H9 (cell line): Measurements from ENCODE around the gene SFMBT1. TPM values are rescaled to one million over a fixed set of nuclear protein-coding genes. Genes with fewer than 3 reads are reported as not detected.
A peak's percentile ranks its signal among the peaks of the same experiment; 100 is the strongest.
"Not testable (repeated sequence)": the region's sequence is repeated elsewhere in the genome, so short reads cannot be mapped to it uniquely, and the experiment has no call there.

Source experiments
- DNase-seq: peaks from one replicate; pipeline ENCODE4 v3.0.0-alpha.2; 2017
- H2AFZ ChIP-seq: one replicate; pipeline ENCODE4 v1.6.1; 2013; ENCODE audit warnings: mild to moderate bottlenecking, low read length, control low read depth, moderate library complexity
- H2AK5ac ChIP-seq: 2 replicates; pipeline ENCODE4 v1.6.1; 2013; ENCODE audit warnings: low read length, control low read depth, mixed read lengths; ENCODE audit not compliant: insufficient read length
- H2BK120ac ChIP-seq: one replicate; pipeline ENCODE4 v1.6.1; 2013; ENCODE audit warnings: low read depth, mild to moderate bottlenecking, low read length, control low read depth, inconsistent platforms; ENCODE audit not compliant: poor library complexity, severe bottlenecking
- H2BK12ac ChIP-seq: 2 replicates; pipeline ENCODE4 v1.6.1; 2013; ENCODE audit warnings: low read length, control low read depth, mixed read lengths, low read depth; ENCODE audit not compliant: insufficient read length
- H2BK15ac ChIP-seq: 2 replicates; pipeline ENCODE4 v1.6.1; 2013; ENCODE audit warnings: low read depth, low read length, control low read depth
- H2BK20ac ChIP-seq: one replicate; pipeline ENCODE4 v1.6.1; 2013; ENCODE audit warnings: low read depth, mild to moderate bottlenecking, low read length, control low read depth, inconsistent platforms; ENCODE audit not compliant: poor library complexity, severe bottlenecking
- H2BK5ac ChIP-seq: 2 replicates; pipeline ENCODE4 v1.6.1; 2013; ENCODE audit warnings: low read length, control low read depth, mixed read lengths; ENCODE audit not compliant: insufficient read length
- H3K14ac ChIP-seq: 2 replicates; pipeline ENCODE4 v1.6.1; 2013; ENCODE audit warnings: low read length, control low read depth; ENCODE audit not compliant: insufficient read depth
- H3K18ac ChIP-seq: 2 replicates; pipeline ENCODE4 v1.6.1; 2013; ENCODE audit warnings: low read depth, mild to moderate bottlenecking, mixed read lengths, low read length, control low read depth; ENCODE audit not compliant: insufficient read length
- H3K23ac ChIP-seq: 2 replicates; pipeline ENCODE4 v1.6.1; 2013; ENCODE audit warnings: low read length, control low read depth, mixed read lengths, low read depth; ENCODE audit not compliant: insufficient read length
- H3K23me2 ChIP-seq: 2 replicates; pipeline ENCODE4 v1.6.1; 2013; ENCODE audit warnings: low read depth, mild to moderate bottlenecking, mixed read lengths, low read length, control low read depth; ENCODE audit not compliant: insufficient read length, poor library complexity, severe bottlenecking
- H3K27ac ChIP-seq: 2 replicates; pipeline ENCODE4 v1.5.1; 2013; ENCODE audit warnings: low read length, control low read depth, mixed read lengths, low read depth; ENCODE audit not compliant: insufficient read length
- H3K27me3 ChIP-seq: 2 replicates; pipeline ENCODE4 v1.6.1; 2013; ENCODE audit warnings: low read length, control low read depth, inconsistent platforms; ENCODE audit not compliant: insufficient read depth
- H3K4ac ChIP-seq: 2 replicates; pipeline ENCODE4 v1.6.1; 2013; ENCODE audit warnings: low read depth, mild to moderate bottlenecking, control low read depth, inconsistent platforms, low read length, moderate library complexity
- H3K4me1 ChIP-seq: 2 replicates; pipeline ENCODE4 v1.6.1; 2013; ENCODE audit warnings: low read length, control low read depth, inconsistent platforms; ENCODE audit not compliant: insufficient read depth
- H3K4me2 ChIP-seq: 2 replicates; pipeline ENCODE4 v1.6.1; 2013; ENCODE audit warnings: low read length, control low read depth, mixed read lengths; ENCODE audit not compliant: insufficient read length, insufficient read depth
- H3K56ac ChIP-seq: 2 replicates; pipeline ENCODE4 v1.6.1; 2013; ENCODE audit warnings: low read depth, mild to moderate bottlenecking, mixed read lengths, low read length, control low read depth; ENCODE audit not compliant: insufficient read length
- H3K79me1 ChIP-seq: 2 replicates; pipeline ENCODE4 v1.6.1; 2013; ENCODE audit warnings: low read depth, mild to moderate bottlenecking, moderate library complexity, low read length, control low read depth, inconsistent platforms; ENCODE audit not compliant: insufficient read depth, poor library complexity, severe bottlenecking
- H3K79me2 ChIP-seq: 2 replicates; pipeline ENCODE4 v1.6.1; 2013; ENCODE audit warnings: low read length, control low read depth, inconsistent platforms; ENCODE audit not compliant: insufficient read depth
- H3K9ac ChIP-seq: 2 replicates; pipeline ENCODE4 v1.6.1; 2013; ENCODE audit warnings: low read length, control low read depth, mixed read lengths; ENCODE audit not compliant: insufficient read length; ENCODE audit errors: extremely low read depth
- H3K9me3 ChIP-seq: one replicate; pipeline ENCODE4 v1.6.1; 2013; ENCODE audit warnings: low read depth, low read length, inconsistent platforms; ENCODE audit not compliant: control insufficient read depth
- H3T11ph ChIP-seq: one replicate; pipeline ENCODE4 v1.6.1; 2013; ENCODE audit warnings: mild to moderate bottlenecking, low read length, control low read depth, inconsistent platforms
- H4K20me1 ChIP-seq: one replicate; pipeline ENCODE4 v1.6.1; 2013; ENCODE audit not compliant: control insufficient read depth, insufficient read length, insufficient read depth
- H4K5ac ChIP-seq: 2 replicates; pipeline ENCODE4 v1.6.1; 2013; ENCODE audit warnings: low read depth, mild to moderate bottlenecking, mixed read lengths, low read length, control low read depth; ENCODE audit not compliant: insufficient read length
- H4K8ac ChIP-seq: replicated peaks from 2 replicates; pipeline ENCODE4 v1.6.1; 2013; ENCODE audit warnings: low read length, control low read depth, mixed read lengths, low read depth; ENCODE audit not compliant: insufficient read length
- H4K91ac ChIP-seq: 2 replicates; pipeline ENCODE4 v1.6.1; 2013; ENCODE audit warnings: low read depth, mild to moderate bottlenecking, moderate library complexity, mixed read lengths, low read length, control low read depth; ENCODE audit not compliant: insufficient read length
- H3K27ac Mint-ChIP-seq, 3 experiments: 2 replicates in 2 of 3; 3 replicates in 1 of 3; pipeline ENCODE4 v1.8.0; 2020 to 2021; ENCODE audit warnings: mixed read lengths in 3 of 3, mild to moderate bottlenecking in 1 of 3, moderate library complexity in 1 of 3
- H3K27me3 Mint-ChIP-seq: 2 replicates; pipeline ENCODE4 v1.8.0; 2021; ENCODE audit warnings: low read depth, mild to moderate bottlenecking, moderate library complexity, mixed read lengths
- H3K36me3 Mint-ChIP-seq, 3 experiments: 2 replicates in 2 of 3; 3 replicates in 1 of 3; pipeline ENCODE4 v1.8.0; 2020 to 2021; ENCODE audit warnings: low read depth in 3 of 3, mixed read lengths in 3 of 3; ENCODE audit not compliant: insufficient read depth in 1 of 3
- H3K4me1 Mint-ChIP-seq, 2 experiments: 2 replicates each; pipeline ENCODE4 v1.8.0; 2020; ENCODE audit warnings: mixed read lengths in 2 of 2
- H3K4me3 Mint-ChIP-seq, 2 experiments: 2 replicates in 1 of 2; 3 replicates in 1 of 2; pipeline ENCODE4 v1.8.0; 2020 to 2021; ENCODE audit warnings: mild to moderate bottlenecking in 2 of 2, mixed read lengths in 2 of 2, moderate library complexity in 1 of 2
- H3K9me3 Mint-ChIP-seq, 2 experiments: 2 replicates in 1 of 2; 3 replicates in 1 of 2; pipeline ENCODE4 v1.8.0; 2020; ENCODE audit warnings: mild to moderate bottlenecking in 2 of 2, mixed read lengths in 2 of 2, moderate library complexity in 1 of 2
- CTCF ChIP-seq: fragments of 200-600 bp; sonication (generic); conservative IDR thresholded peaks from 3 replicates; pipeline ENCODE4 v1.8.0; 2021; ENCODE audit warnings: antibody characterized with exemption, mild to moderate bottlenecking
- WGBS: extraction: QIAGEN DNeasy Blood & Tissue Kit; methylation state at CpG from one replicate; pipeline ENCODE4 v1.1.7; 2013; ENCODE audit warnings: missing lambda C conversion rate, low lambda C conversion rate, mixed read lengths; ENCODE audit not compliant: insufficient read length; ENCODE audit errors: extremely low coverage; 5-methylcytosine and 5-hydroxymethylcytosine counted together
- total RNA-seq: library from RNA; stranded (reverse); gene quantifications from 2 replicates; pipeline ENCODE4 v1.2.1, GENCODE V29; 2021

The SFMBT1 gene
- total RNA-seq, 1 experiment from 2014 or later = 15.3 TPM

DNA sequence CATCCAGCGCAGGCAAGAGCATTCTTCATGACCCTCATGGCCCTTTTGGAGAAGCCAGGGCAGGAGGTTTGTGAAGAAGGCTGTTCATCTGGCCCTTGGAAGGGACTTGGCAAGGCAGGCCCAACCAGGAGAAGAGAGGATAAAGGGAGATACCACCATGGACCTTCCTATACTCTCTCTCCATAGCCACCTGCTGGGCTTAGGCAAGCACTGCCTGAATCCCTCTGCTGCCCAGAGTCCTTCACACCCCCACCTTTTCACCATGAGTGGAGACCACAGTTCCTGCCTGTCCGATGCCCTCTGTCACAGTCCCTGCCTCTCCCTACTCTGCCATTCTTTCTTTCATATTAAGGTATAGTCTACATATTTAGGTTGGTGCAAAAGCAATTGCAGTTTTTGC lies 10.6 kb upstream of the SFMBT1 start:
- Histone ChIP-seq H3K9me3 (no peaks in the 10 kb centered on the region), H3K27ac (no peak overlapping the region), H3K4ac (no peak overlapping the region), H3K18ac (no peak overlapping the region), H2BK120ac (no peak overlapping the region), H2AFZ (no peak overlapping the region), H4K5ac (no peak overlapping the region), H4K8ac (no peak overlapping the region), H3T11ph (no peak overlapping the region), H4K20me1 (no peaks in the 10 kb centered on the region), H3K4me1 (no peaks in the 10 kb centered on the region), H3K9ac (no peak overlapping the region), H3K79me2 (no peaks in the 10 kb centered on the region), H3K14ac (no peak overlapping the region), H3K23ac (no peak overlapping the region), H2BK20ac (no peak overlapping the region), H2BK5ac (no peak overlapping the region), H3K23me2 (no peaks in the 10 kb centered on the region), H2BK15ac (no peak overlapping the region), H3K27me3 (no peaks in the 10 kb centered on the region), H3K4me2 (no peak overlapping the region), H2BK12ac (no peak overlapping the region), H2AK5ac (no peak overlapping the region), H4K91ac (no peak overlapping the region), H3K56ac (no peak overlapping the region), H3K79me1 (no peaks in the 10 kb centered on the region)
- Mint-ChIP-seq H3K4me1 (0 out of 4 replicates have a peak, but pooled peaks cover 0 to 2% of the 10 kb centered on the region in 2 experiments), H3K27me3 (peaks cover 4% of the 10 kb centered on the region), H3K27ac (no peak overlapping the region; a peak in 1 of 7 replicates), H3K9me3 (no peaks in the 10 kb centered on the region), H3K4me3 (no peak overlapping the region), H3K36me3 (no peaks in the 10 kb centered on the region)
- WGBS = no CpG with 5 or more reads among the region's 2 CpGs
- no peak for DNase-seq
- peak; percentile 46; the same call in 2 of the 3 replicates for TF ChIP-seq CTCF

- H3K23ac ChIP-seq, H4K91ac ChIP-seq, H3K27ac Mint-ChIP-seq, H2BK20ac ChIP-seq, H3K14ac ChIP-seq, DNase-seq, H3K56ac ChIP-seq, H3K36me3 Mint-ChIP-seq, H2BK5ac ChIP-seq, H3K79me1 ChIP-seq, H2AK5ac ChIP-seq, H2BK15ac ChIP-seq, H3K9me3 ChIP-seq, H3K79me2 ChIP-seq, H3T11ph ChIP-seq, H3K18ac ChIP-seq, H3K9me3 Mint-ChIP-seq, H3K4me1 ChIP-seq, H2BK120ac ChIP-seq, H3K4ac ChIP-seq, H3K27me3 ChIP-seq, H4K5ac ChIP-seq, H2AFZ ChIP-seq, H4K20me1 ChIP-seq, H3K4me2 ChIP-seq, H3K4me3 Mint-ChIP-seq, H3K23me2 ChIP-seq, H3K27ac ChIP-seq, H3K9ac ChIP-seq, H4K8ac ChIP-seq, H3K4me1 Mint-ChIP-seq, H2BK12ac ChIP-seq: not testable (repeated sequence)
- H3K27me3 Mint-ChIP-seq = peaks cover 17% of the 10 kb centered on the region
- WGBS = no CpG with 5 or more reads among the region's 7 CpGs
Measured at GRCh38 chr3:53054233-53054632, 8.4 kb upstream of the SFMBT1 start.
